ENCODE data around the gene NPTN. TPM values are rescaled to one million over a fixed set of nuclear protein-coding genes. Genes with fewer than 3 reads are reported as not detected.

Gene NPTN
- polyA plus RNA-seq, 1 of the 3 experiments (the other 2 are of a cell fraction), result 177 TPM

DNA sequence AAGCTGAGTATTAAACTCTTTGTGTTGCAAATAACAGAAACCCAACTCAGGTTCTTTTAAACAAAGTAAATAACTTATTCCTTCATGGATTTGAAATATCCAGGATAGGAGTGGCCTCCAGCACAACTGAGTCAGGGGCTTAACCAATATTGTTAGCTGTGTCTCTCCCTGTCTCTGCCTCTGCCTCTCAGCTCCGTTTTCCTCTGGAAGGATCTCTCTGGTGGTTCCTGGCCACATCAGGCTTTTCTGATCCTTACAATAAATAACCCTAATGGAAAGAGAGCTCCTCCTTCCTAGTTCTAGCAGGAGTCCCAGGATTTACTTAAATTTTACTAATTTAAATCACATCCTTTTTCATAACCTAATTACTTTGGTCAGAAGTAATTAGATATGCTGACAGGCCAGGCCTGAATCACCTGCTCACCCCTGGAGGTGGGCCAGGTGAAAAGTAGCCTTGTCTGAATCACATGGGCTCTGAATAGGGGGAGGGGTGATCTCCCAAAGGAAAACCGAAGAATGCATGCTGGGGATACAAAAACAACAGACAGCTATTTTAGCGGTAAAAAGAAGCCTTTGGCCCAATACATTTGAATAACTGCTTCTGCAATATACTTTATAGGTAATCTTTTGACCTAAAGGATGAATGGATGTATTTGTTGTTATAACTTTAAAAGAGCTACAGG lies 114.9 kb downstream of the NPTN start (continued):
- TF ChIP-seq, protein P1, sequence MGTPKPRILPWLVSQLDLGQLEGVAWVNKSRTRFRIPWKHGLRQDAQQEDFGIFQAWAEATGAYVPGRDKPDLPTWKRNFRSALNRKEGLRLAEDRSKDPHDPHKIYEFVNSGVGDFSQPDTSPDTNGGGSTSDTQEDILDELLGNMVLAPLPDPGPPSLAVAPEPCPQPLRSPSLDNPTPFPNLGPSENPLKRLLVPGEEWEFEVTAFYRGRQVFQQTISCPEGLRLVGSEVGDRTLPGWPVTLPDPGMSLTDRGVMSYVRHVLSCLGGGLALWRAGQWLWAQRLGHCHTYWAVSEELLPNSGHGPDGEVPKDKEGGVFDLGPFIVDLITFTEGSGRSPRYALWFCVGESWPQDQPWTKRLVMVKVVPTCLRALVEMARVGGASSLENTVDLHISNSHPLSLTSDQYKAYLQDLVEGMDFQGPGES (IDR thresholded peaks at IDR 0.05; ENCODE audit: low read depth, low read length), result no peak
- TF ChIP-seq, protein P2, sequence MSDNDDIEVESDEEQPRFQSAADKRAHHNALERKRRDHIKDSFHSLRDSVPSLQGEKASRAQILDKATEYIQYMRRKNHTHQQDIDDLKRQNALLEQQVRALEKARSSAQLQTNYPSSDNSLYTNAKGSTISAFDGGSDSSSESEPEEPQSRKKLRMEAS (IDR thresholded peaks at IDR 0.05; ENCODE audit: low read depth), result no peak
- TF ChIP-seq GABPA (IDR thresholded peaks at IDR 0.05; ENCODE audit: low read depth), result no peak

DNA sequence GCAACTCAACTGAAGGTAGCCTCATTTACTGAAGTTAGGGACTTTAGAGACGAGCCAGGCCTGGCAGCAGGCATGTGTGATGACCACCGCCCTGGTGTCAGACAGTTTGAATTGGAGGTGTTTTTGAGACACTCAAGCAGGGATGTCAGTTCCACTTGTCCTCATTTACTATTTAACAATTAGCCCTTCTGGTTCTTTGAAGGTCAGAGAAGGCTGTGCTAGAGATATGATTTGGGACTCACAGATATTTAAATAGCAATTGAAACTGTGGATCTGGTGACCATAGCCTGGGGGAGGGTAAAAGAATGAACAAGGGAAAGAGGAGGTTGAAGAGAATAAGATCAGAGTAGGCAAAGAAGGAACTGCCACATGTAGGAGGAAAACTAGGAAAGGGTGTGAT lies 115.6 kb downstream of the NPTN start:
- Histone ChIP-seq H3K4me2 (no peak overlapping the region), H3F3A (replicated peaks; ENCODE audit: insufficient read depth) (no peaks in the 10 kb centered on the region), H3K9me3 (no peaks in the 10 kb centered on the region), H3K9me2 (no peaks in the 10 kb centered on the region), H3K9ac (no peak overlapping the region), H3K4me3 (ENCODE audit: low read depth in 2 of 2, low read length in 1 of 2) (no peak overlapping the region), H3K27me3 (ENCODE audit: insufficient read depth) (no peaks in the 10 kb centered on the region), H4K20me1 (ENCODE audit: insufficient read depth) (no peaks in the 10 kb centered on the region), H3K27ac (ENCODE audit: low read depth in 2 of 2, low read length in 1 of 2) (no peak overlapping the region), H3K36me3 (replicated peaks in 1 of 2; ENCODE audit: control insufficient read depth in 1 of 2, insufficient read depth in 2 of 2, low read length in 1 of 2) (no peaks in the 10 kb centered on the region), H2AFZ (ENCODE audit: low read depth) (no peak overlapping the region), H3K79me2 (ENCODE audit: insufficient read depth) (no peaks in the 10 kb centered on the region), H3K4me1 (ENCODE audit: control insufficient read depth in 1 of 2, insufficient read depth in 2 of 2, low read depth in 1 of 2, low read length in 1 of 2) (peaks cover 0 to 5% of the 10 kb centered on the region in 2 experiments; a peak in 1 of 4 replicates)
- 59% methylated on average over 2 of the region's 2 CpGs for WGBS (ENCODE audit: low lambda C conversion rate)
- ChIA-PET CTCF (interaction anchor here (0.5 to 1.6 kb wide), 5 partner anchors 8 to 1979 kb away, joined by 3 to 7 read pairs (median 4); no protein-coding TSS in a partner anchor), POLR2A (no interaction called here)
- TF ChIP-seq FOXM1 (IDR thresholded peaks at IDR 0.05; ENCODE audit: low read depth) (no peak), POLR2AphosphoS5 (IDR thresholded peaks at IDR 0.05; ENCODE audit: low read depth, low read length) (no peak), ZBTB33 (IDR thresholded peaks at IDR 0.05; ENCODE audit: borderline replicate concordance, low read depth) (no peak), JUND (IDR thresholded peaks at IDR 0.05) (no peak), GATA2 (CRISPR knock-in tag; IDR thresholded peaks at IDR 0.05) (no peak), RFX5 (IDR thresholded peaks at IDR 0.05; ENCODE audit: low read length) (no peak), USF1 (IDR thresholded peaks at IDR 0.05; ENCODE audit: borderline replicate concordance, low read depth) (no peak), SMC3 (IDR thresholded peaks at IDR 0.05; ENCODE audit: low read depth, low read length) (no peak), TAF1 (IDR thresholded peaks at IDR 0.05; ENCODE audit: borderline replicate concordance, low read depth, low read length) (no peak), RCOR1 (IDR thresholded peaks at IDR 0.05; ENCODE audit: low read length) (no peak), FOXJ3 (CRISPR knock-in tag; IDR thresholded peaks at IDR 0.05) (no peak), NFIC (IDR thresholded peaks at IDR 0.05; ENCODE audit: borderline replicate concordance) (no peak)
- TF ChIP-seq, protein P3, sequence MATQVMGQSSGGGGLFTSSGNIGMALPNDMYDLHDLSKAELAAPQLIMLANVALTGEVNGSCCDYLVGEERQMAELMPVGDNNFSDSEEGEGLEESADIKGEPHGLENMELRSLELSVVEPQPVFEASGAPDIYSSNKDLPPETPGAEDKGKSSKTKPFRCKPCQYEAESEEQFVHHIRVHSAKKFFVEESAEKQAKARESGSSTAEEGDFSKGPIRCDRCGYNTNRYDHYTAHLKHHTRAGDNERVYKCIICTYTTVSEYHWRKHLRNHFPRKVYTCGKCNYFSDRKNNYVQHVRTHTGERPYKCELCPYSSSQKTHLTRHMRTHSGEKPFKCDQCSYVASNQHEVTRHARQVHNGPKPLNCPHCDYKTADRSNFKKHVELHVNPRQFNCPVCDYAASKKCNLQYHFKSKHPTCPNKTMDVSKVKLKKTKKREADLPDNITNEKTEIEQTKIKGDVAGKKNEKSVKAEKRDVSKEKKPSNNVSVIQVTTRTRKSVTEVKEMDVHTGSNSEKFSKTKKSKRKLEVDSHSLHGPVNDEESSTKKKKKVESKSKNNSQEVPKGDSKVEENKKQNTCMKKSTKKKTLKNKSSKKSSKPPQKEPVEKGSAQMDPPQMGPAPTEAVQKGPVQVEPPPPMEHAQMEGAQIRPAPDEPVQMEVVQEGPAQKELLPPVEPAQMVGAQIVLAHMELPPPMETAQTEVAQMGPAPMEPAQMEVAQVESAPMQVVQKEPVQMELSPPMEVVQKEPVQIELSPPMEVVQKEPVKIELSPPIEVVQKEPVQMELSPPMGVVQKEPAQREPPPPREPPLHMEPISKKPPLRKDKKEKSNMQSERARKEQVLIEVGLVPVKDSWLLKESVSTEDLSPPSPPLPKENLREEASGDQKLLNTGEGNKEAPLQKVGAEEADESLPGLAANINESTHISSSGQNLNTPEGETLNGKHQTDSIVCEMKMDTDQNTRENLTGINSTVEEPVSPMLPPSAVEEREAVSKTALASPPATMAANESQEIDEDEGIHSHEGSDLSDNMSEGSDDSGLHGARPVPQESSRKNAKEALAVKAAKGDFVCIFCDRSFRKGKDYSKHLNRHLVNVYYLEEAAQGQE (IDR thresholded peaks at IDR 0.05; ENCODE audit: low read depth, low read length), result no peak
- no peak for DNase-seq
